Psoas muscle (tissue), 8 donors: ENCODE results near the gene MAPKAPK5. TPM values are rescaled to one million over a fixed set of nuclear protein-coding genes. Genes with fewer than 3 reads are reported as not detected.
A peak's percentile ranks its signal among the peaks of the same experiment; 100 is the strongest.
"Not testable (repeated sequence)": the region's sequence is repeated elsewhere in the genome, so short reads cannot be mapped to it uniquely, and the experiment has no call there.

Experiments used
- ATAC-seq, 4 donors: fragments of 200-7000 bp; cut with Tn5 transposase; one replicate each; pipeline ENCODE4 v1.9.1; 2020; ENCODE audit warnings: moderate library complexity in 3 of 4, mild to moderate bottlenecking in 2 of 4
- DNase-seq, 2 donors: peaks; one replicate each; pipeline ENCODE4 v3.0.0-alpha.2; 2020
- H3K27ac ChIP-seq: fragments of 200-600 bp; one replicate; pipeline ENCODE4 v1.8.0; 2022
- H3K27me3 ChIP-seq, 3 donors: fragments of 200-600 bp in 1 of 3; one replicate each; pipeline versions ENCODE4 v1.6.1 to v1.8.0; 2013 to 2022; ENCODE audit warnings: low read length in 2 of 3, mild to moderate bottlenecking in 2 of 3, moderate library complexity in 1 of 3; ENCODE audit not compliant: insufficient read depth in 3 of 3
- H3K36me3 ChIP-seq, 2 donors: fragments of 200-600 bp in 1 of 2; one replicate each; pipeline versions ENCODE4 v1.6.1 to v1.8.0; 2013 to 2022; ENCODE audit warnings: low read depth in 1 of 2, mild to moderate bottlenecking in 1 of 2, moderate library complexity in 1 of 2; ENCODE audit not compliant: insufficient read depth in 1 of 2
- H3K4me1 ChIP-seq: fragments of 200-600 bp; one replicate; pipeline ENCODE4 v1.8.0; 2022
- H3K4me3 ChIP-seq: fragments of 200-600 bp; one replicate; pipeline ENCODE4 v1.8.0; 2022; ENCODE audit warnings: mild to moderate bottlenecking
- H3K9me3 ChIP-seq: fragments of 200-600 bp; one replicate; pipeline ENCODE4 v1.8.0; 2022
- CTCF ChIP-seq: fragments of 200-600 bp; IDR thresholded peaks from one replicate; pipeline ENCODE4 v1.8.0; 2022; ENCODE audit warnings: antibody characterized with exemption
- WGBS, 3 donors: extraction: QIAGEN DNeasy Blood & Tissue Kit; methylation state at CpG; one replicate each; pipeline versions ENCODE4 v1.1.6 to v1.1.7; 2013; 5-methylcytosine and 5-hydroxymethylcytosine counted together
- intact Hi-C, 2 donors: fragments of 100-400 bp; cut with DNase I; formaldehyde crosslinking; loops; one replicate each; pipeline versions ENCODE4 v1.11.0 to v1.14.2; 2022
- polyA plus RNA-seq, 3 donors: library from polyadenylated mRNA; stranded (reverse); fragments of 200-250 nt; gene quantifications; one replicate each; pipeline ENCODE4 v1.2.3, GENCODE V29; 2013
- total RNA-seq, 4 donors: library from RNA; stranded (reverse); fragmentation: NEBNext Ultra II Directional in 2 of 4; extraction: Animal tissue kit (Norgen Biotek cat#: 25700) in 2 of 4; gene quantifications; one replicate each; pipeline versions ENCODE4 v1.2.1 to v1.2.4, GENCODE V29; 2021 to 2023
- donor health status: healthy with polysubstance abuse.
- donor health status: DM: no; HTN: no; CAD: no; lungs with moderate emphysema.
- donor health status: Bipolar disorder and iron deficiency.
- donor health status: healthy.
- donor health status: DM: yes; HTN: yes; CAD: no.
- donor health status: DM: no; HTN: no; CAD: no.
- donor health status: DM: no; HTN: no; CAD: no.
- donor health status: DM: yes; HTN: yes; CAD: no.

The MAPKAPK5 gene
- total and polyA plus RNA-seq, 7 donors = 21.7 to 41.2 (median 36.0) TPM

DNA sequence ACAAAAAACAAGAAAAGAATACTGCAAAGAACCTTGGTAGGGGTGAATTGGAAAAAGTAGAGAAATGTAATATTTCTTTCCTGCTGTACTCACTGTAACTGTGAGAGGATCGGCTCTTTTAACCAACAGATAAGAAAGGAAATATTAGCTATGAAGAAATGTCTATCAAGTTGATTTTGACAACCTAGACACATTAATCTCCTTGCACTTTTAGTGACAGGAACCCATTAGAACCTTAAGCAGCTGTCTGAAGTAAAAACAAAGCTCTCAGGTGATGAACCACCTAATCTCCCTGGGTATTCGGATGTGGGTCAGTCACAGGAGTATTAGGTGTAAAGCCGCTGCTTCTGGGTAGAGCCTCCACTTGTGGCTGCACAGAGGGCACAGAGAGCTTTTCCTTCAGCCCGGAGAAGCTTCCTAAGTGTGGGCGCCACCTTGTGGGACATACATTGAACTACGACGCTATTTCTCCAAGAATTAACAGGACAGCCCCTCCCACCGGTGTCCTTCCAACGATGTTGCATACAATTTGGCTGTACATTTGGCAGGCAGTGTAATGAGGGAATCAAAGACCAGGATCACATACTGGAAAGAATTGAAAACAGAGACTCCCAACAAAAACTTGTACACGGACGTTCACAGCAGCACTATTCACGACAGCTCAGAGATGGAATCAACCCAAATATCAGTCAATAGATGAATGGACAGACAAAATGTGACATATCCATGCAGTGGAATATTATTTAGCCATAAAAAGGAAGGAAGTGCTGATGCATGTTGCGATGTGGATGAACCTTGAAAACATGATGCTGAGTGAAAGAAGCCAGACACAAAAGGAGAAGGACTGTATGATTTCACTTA, 28.9 kb upstream of the MAPKAPK5 start:
- no peaks in the 10 kb centered on the region for H3K27me3 ChIP-seq
- peak overlapping the region; percentile 21 for H3K27ac ChIP-seq
- no peak overlapping the region for H3K4me3 ChIP-seq
- intact Hi-C loops = loop anchor here (1.0 to 2.0 kb wide), 2 partner anchors 60 kb away; no protein-coding TSS in a partner anchor
- no peaks in the 10 kb centered on the region for H3K9me3 ChIP-seq
- peak; percentile 82 to 97 (median 96) for ATAC-seq
- H3K36me3 ChIP-seq = peaks cover 0 to 44% of the 10 kb centered on the region in 2 donors
- TF ChIP-seq CTCF = peak; percentile 77
- WGBS, 3 donors = 12 to 15% (median 15%) methylated on average over 13 of the region's 13 CpGs
- peak; percentile 71 to 81 for DNase-seq
- peaks cover 7% of the 10 kb centered on the region for H3K4me1 ChIP-seq

GRCh38 chr12:111816065-111816615, 25.9 kb upstream of the MAPKAPK5 start:
- Histone ChIP-seq H3K4me1 (peaks cover 7% of the 10 kb centered on the region), H3K4me3 (no peak overlapping the region), H3K9me3 (no peaks in the 10 kb centered on the region), H3K36me3 (peaks cover 0 to 14% of the 10 kb centered on the region in 2 donors), H3K27ac (no peak overlapping the region), H3K27me3 (no peaks in the 10 kb centered on the region)
- WGBS, 3 donors = 83 to 87% (median 83%) methylated on average over 6 of the region's 6 CpGs
- no peak for DNase-seq
- ATAC-seq = no peak
- intact Hi-C loops = no loop called here
- TF ChIP-seq CTCF = no peak

DNA sequence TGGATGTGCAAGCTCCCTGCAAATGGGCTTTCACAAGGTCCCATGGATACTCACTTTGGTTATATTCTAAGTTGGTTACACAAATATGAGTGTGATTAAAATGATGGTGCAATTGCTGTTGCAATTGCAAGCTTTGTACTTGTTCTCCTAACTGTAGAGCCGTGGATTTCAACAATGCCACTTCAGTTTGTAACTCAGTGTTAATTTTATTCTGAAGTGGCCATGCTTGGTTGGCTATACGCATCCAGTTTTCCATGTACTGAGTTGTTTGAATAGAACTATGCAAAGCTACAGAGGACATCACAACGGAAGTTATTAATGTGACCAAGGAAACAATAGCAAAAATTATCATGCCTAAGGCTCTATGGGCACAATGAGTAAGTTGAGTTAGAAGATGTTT, 25.1 kb upstream of the MAPKAPK5 start:
- H3K4me3 ChIP-seq, H3K27ac ChIP-seq, DNase-seq, intact Hi-C loops, ATAC-seq, H3K36me3 ChIP-seq, H3K4me1 ChIP-seq, H3K9me3 ChIP-seq, H3K27me3 ChIP-seq: not testable (repeated sequence)
- WGBS, 3 donors = 78 to 82% (median 81%) methylated on average over 3 of the region's 3 CpGs

DNA sequence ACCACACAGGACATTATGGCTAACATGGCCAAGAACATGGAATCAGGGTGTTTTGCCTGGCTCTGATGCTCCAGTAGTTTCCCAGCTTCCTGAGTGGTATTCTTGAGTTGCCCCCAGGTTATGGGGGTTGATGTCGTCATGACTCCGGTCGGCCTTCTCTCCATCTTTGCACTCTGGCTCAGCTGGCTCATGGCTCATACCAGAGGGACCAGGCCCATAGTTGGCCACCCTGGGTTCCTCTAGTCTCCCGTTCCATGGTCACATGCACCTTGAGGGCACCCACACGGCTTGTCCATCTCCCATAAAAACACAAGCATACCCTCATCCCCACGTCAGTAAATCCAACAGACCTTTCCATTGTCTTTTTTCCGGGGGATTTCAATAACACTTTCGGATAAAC, 23.7 kb upstream of the MAPKAPK5 start:
- no peak overlapping the region for H3K4me3 ChIP-seq
- no peak overlapping the region for H3K27ac ChIP-seq
- intact Hi-C loops = no loop called here
- 81 to 92% (median 85%) methylated on average over 8 of the region's 8 CpGs for WGBS, 3 donors
- ATAC-seq = no peak
- H3K36me3 ChIP-seq = no peaks in the 10 kb centered on the region
- peaks cover under 1% of the 10 kb centered on the region for H3K4me1 ChIP-seq
- no peaks in the 10 kb centered on the region for H3K27me3 ChIP-seq
- TF ChIP-seq CTCF = no peak
- no peak for DNase-seq
- H3K9me3 ChIP-seq = no peaks in the 10 kb centered on the region
